ENCODE results near the gene ECSCR. TPM values are rescaled to one million over a fixed set of nuclear protein-coding genes. Genes with fewer than 3 reads are reported as not detected.
A peak's percentile ranks its signal among the peaks of the same experiment; 100 is the strongest.

Gene ECSCR
- total RNA-seq, 4 donors from 2014 or later: 4.2 to 16.6 (median 9.4) TPM

DNA sequence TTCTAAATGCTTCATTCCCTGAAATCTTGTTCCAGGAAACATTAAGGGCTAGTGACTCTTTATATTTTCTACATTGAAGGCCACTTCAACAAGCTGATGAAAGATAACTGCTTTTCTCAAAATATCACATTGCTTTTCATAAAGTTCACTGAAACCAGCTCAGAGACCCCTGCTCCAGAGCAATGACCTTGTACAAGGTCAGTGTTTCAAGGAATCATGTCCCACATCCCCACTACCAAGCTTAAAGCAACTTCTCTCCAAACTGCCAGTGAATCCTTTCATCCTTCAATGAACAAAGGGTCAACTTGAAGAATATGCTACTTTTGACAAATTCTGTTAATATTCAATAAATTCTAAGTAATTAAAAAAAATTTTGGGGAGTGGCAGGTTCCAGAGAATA lies 46.7 kb downstream of the ECSCR start:
- H3K4me1 ChIP-seq: peaks cover 34% of the 10 kb centered on the region
- H3K36me3 ChIP-seq: peaks cover 10% of the 10 kb centered on the region
- H3K27ac ChIP-seq: peak overlapping the region; percentile 62
- no peaks in the 10 kb centered on the region for H3K9me3 ChIP-seq
- no peaks in the 10 kb centered on the region for H3K27me3 ChIP-seq
- DNase-seq (ENCODE audit: low spot score in 2 of 2): no peak
- H3K4me3 ChIP-seq: no peak overlapping the region
- TF ChIP-seq EP300 (IDR thresholded peaks at IDR 0.05) (no peak), POLR2A (IDR thresholded peaks at IDR 0.05) (no peak)
- TF ChIP-seq, protein P1, sequence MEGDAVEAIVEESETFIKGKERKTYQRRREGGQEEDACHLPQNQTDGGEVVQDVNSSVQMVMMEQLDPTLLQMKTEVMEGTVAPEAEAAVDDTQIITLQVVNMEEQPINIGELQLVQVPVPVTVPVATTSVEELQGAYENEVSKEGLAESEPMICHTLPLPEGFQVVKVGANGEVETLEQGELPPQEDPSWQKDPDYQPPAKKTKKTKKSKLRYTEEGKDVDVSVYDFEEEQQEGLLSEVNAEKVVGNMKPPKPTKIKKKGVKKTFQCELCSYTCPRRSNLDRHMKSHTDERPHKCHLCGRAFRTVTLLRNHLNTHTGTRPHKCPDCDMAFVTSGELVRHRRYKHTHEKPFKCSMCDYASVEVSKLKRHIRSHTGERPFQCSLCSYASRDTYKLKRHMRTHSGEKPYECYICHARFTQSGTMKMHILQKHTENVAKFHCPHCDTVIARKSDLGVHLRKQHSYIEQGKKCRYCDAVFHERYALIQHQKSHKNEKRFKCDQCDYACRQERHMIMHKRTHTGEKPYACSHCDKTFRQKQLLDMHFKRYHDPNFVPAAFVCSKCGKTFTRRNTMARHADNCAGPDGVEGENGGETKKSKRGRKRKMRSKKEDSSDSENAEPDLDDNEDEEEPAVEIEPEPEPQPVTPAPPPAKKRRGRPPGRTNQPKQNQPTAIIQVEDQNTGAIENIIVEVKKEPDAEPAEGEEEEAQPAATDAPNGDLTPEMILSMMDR (IDR thresholded peaks at IDR 0.05): no peak

DNA sequence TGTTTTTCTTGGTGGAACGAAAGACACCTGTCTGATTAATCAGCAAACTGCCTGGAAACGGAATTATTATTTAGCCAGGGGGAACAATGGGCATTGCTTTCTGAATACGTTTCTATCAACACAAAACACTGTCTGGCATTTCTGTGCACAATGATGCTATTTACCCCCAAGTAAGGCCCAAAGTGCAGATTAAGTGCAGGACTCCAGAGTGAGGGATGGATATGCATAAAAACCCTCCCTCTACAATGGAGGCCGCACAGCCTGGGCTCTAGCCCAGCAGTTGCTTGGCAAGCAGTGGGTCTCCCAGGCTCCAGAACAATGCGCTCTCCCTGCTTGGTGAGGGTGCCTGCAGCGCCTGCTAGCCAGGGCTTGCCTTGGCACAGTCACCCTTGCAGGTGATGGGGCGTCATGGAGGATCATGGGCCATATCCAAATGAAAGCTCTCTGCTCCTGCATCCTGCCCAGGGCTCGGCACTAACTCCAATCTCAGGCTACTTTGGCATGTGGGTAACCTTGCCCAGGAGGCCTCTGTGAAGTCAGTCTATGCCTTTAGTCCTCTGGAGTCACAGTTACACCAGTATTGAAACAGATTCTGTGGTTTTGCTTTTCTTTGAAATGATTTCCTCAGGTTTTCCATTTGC lies 47.2 kb downstream of the ECSCR start:
- Histone ChIP-seq H3K36me3 (peaks cover 10% of the 10 kb centered on the region), H3K27ac (peak overlapping the region; percentile 62), H3K27me3 (no peaks in the 10 kb centered on the region), H3K4me1 (peaks cover 34% of the 10 kb centered on the region), H3K9me3 (no peaks in the 10 kb centered on the region), H3K4me3 (no peak overlapping the region)
- DNase-seq (ENCODE audit: low spot score in 2 of 2): no peak
- WGBS: 46% methylated on average over 5 of the region's 8 CpGs
- TF ChIP-seq, protein P1 (IDR thresholded peaks at IDR 0.05): no peak
- TF ChIP-seq POLR2AphosphoS5 (IDR thresholded peaks at IDR 0.05): peak in 2 of 3 donors; percentile 40 to 55

- peaks cover 38% of the 10 kb centered on the region for H3K4me1 ChIP-seq
- DNase-seq (ENCODE audit: low spot score in 2 of 2): no peak
Measured at GRCh38 chr5:139414581-139415130, 47.9 kb downstream of the ECSCR start.

GRCh38 chr5:139413963-139414362 lies 48.6 kb downstream of the ECSCR start:
- no peak for DNase-seq (ENCODE audit: low spot score in 2 of 2)
- WGBS: 69% methylated on average over 6 of the region's 6 CpGs
- Histone ChIP-seq H3K4me1 (peaks cover 40% of the 10 kb centered on the region), H3K36me3 (no peaks in the 10 kb centered on the region), H3K27ac (peak overlapping the region; percentile 28), H3K9me3 (no peaks in the 10 kb centered on the region), H3K4me3 (no peak overlapping the region), H3K27me3 (no peaks in the 10 kb centered on the region)
- TF ChIP-seq, protein P1 (IDR thresholded peaks at IDR 0.05): no peak
- no peak for TF ChIP-seq POLR2AphosphoS5 (IDR thresholded peaks at IDR 0.05)
- no peak for TF ChIP-seq POLR2A (IDR thresholded peaks at IDR 0.05)
- no peak for TF ChIP-seq EP300 (IDR thresholded peaks at IDR 0.05)

More at GRCh38 chr5:139414581-139415130, 47.9 kb downstream of the ECSCR start:
- WGBS: 66% methylated on average over 9 of the region's 9 CpGs
- TF ChIP-seq POLR2A (IDR thresholded peaks at IDR 0.05) (no peak), POLR2AphosphoS5 (IDR thresholded peaks at IDR 0.05) (no peak), EP300 (IDR thresholded peaks at IDR 0.05) (no peak)
- TF ChIP-seq, protein P1 (IDR thresholded peaks at IDR 0.05): no peak
- Histone ChIP-seq H3K27me3 (no peaks in the 10 kb centered on the region), H3K4me3 (no peak overlapping the region), H3K36me3 (peaks cover 6% of the 10 kb centered on the region), H3K9me3 (no peaks in the 10 kb centered on the region), H3K27ac (peak overlapping the region; percentile 28)

- DNase-seq (ENCODE audit: low spot score in 2 of 2): no peak
- Histone ChIP-seq H3K9me3 (no peaks in the 10 kb centered on the region), H3K4me1 (peaks cover 40% of the 10 kb centered on the region), H3K27ac (no peak overlapping the region), H3K27me3 (no peaks in the 10 kb centered on the region), H3K36me3 (no peaks in the 10 kb centered on the region), H3K4me3 (no peak overlapping the region)
- WGBS: 95% methylated on average over 6 of the region's 6 CpGs
- no peak for TF ChIP-seq POLR2AphosphoS5 (IDR thresholded peaks at IDR 0.05)
- no peak for TF ChIP-seq EP300 (IDR thresholded peaks at IDR 0.05)
- TF ChIP-seq, protein P1 (IDR thresholded peaks at IDR 0.05): no peak
- no peak for TF ChIP-seq POLR2A (IDR thresholded peaks at IDR 0.05)
Measured at GRCh38 chr5:139413153-139413552, 49.4 kb downstream of the ECSCR start.
